ENCODE results near the gene PIGL. TPM values are rescaled to one million over a fixed set of nuclear protein-coding genes. Genes with fewer than 3 reads are reported as not detected.

PIGL gene
- total and polyA plus RNA-seq, 10 donors: 14.5 to 81.9 (median 59.6) TPM

DNA sequence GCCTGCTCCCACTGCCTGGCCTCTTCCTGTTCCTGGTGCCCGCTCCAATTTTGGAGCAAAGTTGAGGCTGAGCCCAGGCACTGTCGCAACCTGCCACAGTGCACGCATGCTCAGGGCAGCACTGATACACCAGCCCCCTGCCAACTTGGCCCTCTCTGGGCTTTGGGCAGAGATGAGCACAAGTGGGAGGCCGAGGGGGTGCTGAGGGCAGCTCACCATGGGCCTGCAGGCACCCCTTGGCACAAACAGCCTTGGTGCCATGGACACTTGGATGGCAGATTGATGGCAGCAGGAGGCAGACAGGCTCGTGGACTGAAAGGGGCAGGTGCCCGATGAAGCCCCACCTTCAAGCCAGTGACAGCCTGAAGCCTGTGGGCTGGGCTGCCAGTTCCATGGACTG is 42.9 kb downstream of the PIGL start:
- no peaks in the 10 kb centered on the region for H3K9me3 ChIP-seq
- H3K27ac ChIP-seq: no peak overlapping the region
- H3K36me3 ChIP-seq: peaks cover 0 to 10% (median 0%) of the 10 kb centered on the region in 6 donors
- peaks cover 0 to 18% (median 10%) of the 10 kb centered on the region in 6 donors for H3K4me1 ChIP-seq
- 75 to 98% (median 87%) methylated on average over 2 to 6 of the region's 6 CpGs for WGBS, 5 donors
- no peak overlapping the region for H3K4me3 ChIP-seq
- no peak for DNase-seq
- intact Hi-C loops (cut with DNase I; ENCODE audit: low total_unique reads): no loop called here
- no peak for TF ChIP-seq POLR2AphosphoS5 (IDR thresholded peaks at IDR 0.05)
- no peaks in the 10 kb centered on the region for H3K27me3 ChIP-seq (replicated peaks in 1 of 7)

DNA sequence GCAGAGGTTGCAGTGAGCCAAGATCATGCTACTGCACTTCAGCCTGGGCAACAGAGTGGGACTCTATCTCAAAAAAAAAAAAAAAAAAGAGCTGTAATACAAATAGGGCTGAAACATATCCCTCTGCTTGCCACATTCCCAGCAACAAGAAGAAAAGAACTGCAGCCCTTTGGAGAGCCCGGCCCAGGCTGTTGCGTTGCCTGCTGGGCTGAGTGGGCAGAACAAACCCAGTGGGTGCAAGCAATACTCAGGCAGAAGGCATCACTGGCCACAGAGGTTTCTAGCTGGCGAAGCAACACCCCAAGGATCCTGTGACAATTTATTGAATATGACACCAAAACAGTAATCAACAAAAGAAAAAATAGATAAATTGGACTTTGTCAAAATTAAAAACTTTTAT is 44.0 kb downstream of the PIGL start:
- peaks cover 0 to 6% (median 3%) of the 10 kb centered on the region in 6 donors for H3K4me1 ChIP-seq
- no peak for DNase-seq
- H3K27ac ChIP-seq: no peak overlapping the region
- intact Hi-C loops (cut with DNase I; ENCODE audit: low total_unique reads): no loop called here
- no peak for TF ChIP-seq POLR2A (IDR thresholded peaks at IDR 0.05)
- TF ChIP-seq POLR2AphosphoS5 (IDR thresholded peaks at IDR 0.05): no peak
- TF ChIP-seq CTCF (IDR thresholded peaks at IDR 0.05 in 8 of 11, conservative IDR thresholded peaks at IDR 0.05 in 3 of 11): no peak
- no peaks in the 10 kb centered on the region for H3K27me3 ChIP-seq (replicated peaks in 1 of 7)
- H3K9me3 ChIP-seq: no peaks in the 10 kb centered on the region
- no peak overlapping the region for H3K4me3 ChIP-seq
- H3K36me3 ChIP-seq: peaks cover 0 to 10% (median 0%) of the 10 kb centered on the region in 6 donors
- WGBS, 5 donors: 79 to 99% (median 95%) methylated on average over 3 of the region's 3 CpGs

DNA sequence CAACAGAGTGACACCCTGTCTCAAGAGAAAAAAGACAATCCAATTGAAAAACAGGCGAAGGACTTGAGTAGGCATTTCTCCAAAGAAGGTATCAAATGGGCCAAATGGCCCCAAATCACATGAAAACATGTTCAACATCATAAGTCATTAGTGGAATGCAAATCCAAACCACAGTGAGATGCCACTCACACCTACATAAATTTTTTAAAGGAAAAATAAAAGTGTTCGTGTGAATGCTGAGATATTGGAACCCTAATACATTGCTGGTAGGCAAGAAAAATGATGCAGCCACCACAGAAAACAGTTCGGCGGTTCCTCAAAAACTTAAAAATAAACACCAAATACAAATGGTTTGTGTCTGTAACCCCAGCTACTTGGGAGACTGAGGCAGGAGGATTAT is 45.2 kb downstream of the PIGL start:
- peaks cover 0 to 10% (median 0%) of the 10 kb centered on the region in 6 donors for H3K36me3 ChIP-seq
- no peaks in the 10 kb centered on the region for H3K27me3 ChIP-seq (replicated peaks in 1 of 7)
- WGBS, 5 donors: 96 to 99% (median 97%) methylated on average over 4 of the region's 4 CpGs
- no peak overlapping the region for H3K4me3 ChIP-seq
- peaks cover 0 to 4% (median 2%) of the 10 kb centered on the region in 6 donors for H3K4me1 ChIP-seq
- intact Hi-C loops (cut with DNase I; ENCODE audit: low total_unique reads): no loop called here
- DNase-seq: no peak
- no peaks in the 10 kb centered on the region for H3K9me3 ChIP-seq
- no peak overlapping the region for H3K27ac ChIP-seq
- no peak for TF ChIP-seq POLR2A (IDR thresholded peaks at IDR 0.05)
- TF ChIP-seq POLR2AphosphoS5 (IDR thresholded peaks at IDR 0.05): no peak
- TF ChIP-seq CTCF (IDR thresholded peaks at IDR 0.05 in 8 of 11, conservative IDR thresholded peaks at IDR 0.05 in 3 of 11): no peak

DNA sequence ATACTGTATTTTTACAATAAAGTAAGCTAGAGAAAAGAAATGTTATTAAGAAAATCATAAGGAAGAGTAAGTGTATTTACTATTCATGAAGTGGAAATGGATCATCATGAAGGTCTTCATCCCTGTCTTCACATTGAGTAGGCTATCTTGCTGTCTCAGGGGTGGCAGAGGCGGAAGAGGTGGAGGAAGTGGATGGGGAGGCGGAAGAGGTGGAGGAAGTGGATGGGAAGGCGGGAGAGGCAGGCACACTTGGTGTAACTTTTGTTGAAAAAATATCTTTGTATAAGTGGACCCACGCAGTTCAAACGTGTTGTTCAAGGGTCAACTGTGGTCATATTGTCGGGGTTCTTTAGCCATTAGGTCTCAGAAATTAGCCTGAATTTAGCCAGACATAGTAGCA is 50.2 kb downstream of the PIGL start:
- intact Hi-C loops (cut with DNase I; ENCODE audit: low total_unique reads): no loop called here
- H3K9me3 ChIP-seq: no peaks in the 10 kb centered on the region
- H3K4me3 ChIP-seq: no peak overlapping the region
- DNase-seq: no peak
- peaks cover 10 to 31% (median 17%) of the 10 kb centered on the region in 6 donors for H3K4me1 ChIP-seq
- TF ChIP-seq POLR2AphosphoS5 (IDR thresholded peaks at IDR 0.05) (no peak), POLR2A (IDR thresholded peaks at IDR 0.05) (no peak), CTCF (IDR thresholded peaks at IDR 0.05 in 8 of 11, conservative IDR thresholded peaks at IDR 0.05 in 3 of 11) (no peak)
- H3K36me3 ChIP-seq: no peaks in the 10 kb centered on the region
- H3K27ac ChIP-seq: peak overlapping the region in 7 of 8 donors; percentile 67 to 89 (median 78)
- 80 to 93% (median 84%) methylated on average over 6 of the region's 6 CpGs for WGBS, 5 donors
- H3K27me3 ChIP-seq (replicated peaks in 1 of 7): no peaks in the 10 kb centered on the region

- no peak for DNase-seq
- Histone ChIP-seq H3K27me3 (replicated peaks in 1 of 7) (no peaks in the 10 kb centered on the region), H3K4me1 (peaks cover 10 to 31% (median 21%) of the 10 kb centered on the region in 6 donors), H3K9me3 (no peaks in the 10 kb centered on the region), H3K27ac (no peak overlapping the region), H3K36me3 (no peaks in the 10 kb centered on the region), H3K4me3 (no peak overlapping the region)
- TF ChIP-seq POLR2A (IDR thresholded peaks at IDR 0.05): no peak
- 84 to 100% (median 91%) methylated on average over 2 of the region's 2 CpGs for WGBS, 5 donors
- intact Hi-C loops (cut with DNase I; ENCODE audit: low total_unique reads): no loop called here
These were observed 52.6 kb downstream of the PIGL start for GRCh38 chr17:16269658-16270057.

Measured in spleen (tissue), 11 donors.